ENCODE results near the gene EHBP1.
"Not testable (repeated sequence)": the region's sequence is repeated elsewhere in the genome, so short reads cannot be mapped to it uniquely, and the experiment has no call there.

Gene EHBP1

DNA sequence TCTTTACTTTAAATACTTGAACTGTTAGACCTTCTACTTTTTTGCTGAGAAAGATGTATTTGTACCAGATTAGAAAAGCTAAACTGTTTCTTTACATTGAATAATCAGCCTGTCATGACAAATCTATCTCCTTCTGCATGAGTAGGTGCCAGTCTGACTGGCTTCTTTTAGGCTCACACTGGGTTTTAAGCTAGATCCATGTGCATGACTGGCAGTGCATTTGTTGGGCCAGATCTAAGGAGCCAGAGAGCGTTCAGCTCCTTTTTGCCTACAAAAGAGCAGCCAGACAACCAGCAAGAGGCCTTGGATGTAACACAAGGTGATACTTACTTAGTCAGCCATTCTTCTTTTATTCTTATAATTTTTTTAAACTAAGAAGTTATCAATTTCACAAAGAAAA is 263.2 kb downstream of the EHBP1 start:
- DNase-seq = no peak

DNA sequence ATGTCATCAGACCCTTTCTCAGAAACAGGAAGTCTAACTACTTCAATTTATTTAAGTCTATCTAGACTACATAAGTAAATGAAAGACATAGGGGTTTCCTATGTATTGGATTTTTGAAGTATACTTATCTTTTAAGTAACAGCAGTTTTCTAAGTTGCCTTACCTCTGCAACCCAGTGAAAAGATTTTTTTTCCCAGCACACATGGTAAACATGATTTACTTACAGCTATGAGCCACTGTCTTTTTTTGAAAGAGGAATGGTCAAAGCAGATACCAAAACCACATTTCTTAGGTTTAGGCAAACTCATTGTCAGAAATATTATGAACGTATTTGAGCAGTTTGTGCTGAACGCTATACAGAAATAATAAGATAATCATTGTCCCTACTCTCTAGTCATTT is 266.4 kb downstream of the EHBP1 start:
- no peak for DNase-seq

DNA sequence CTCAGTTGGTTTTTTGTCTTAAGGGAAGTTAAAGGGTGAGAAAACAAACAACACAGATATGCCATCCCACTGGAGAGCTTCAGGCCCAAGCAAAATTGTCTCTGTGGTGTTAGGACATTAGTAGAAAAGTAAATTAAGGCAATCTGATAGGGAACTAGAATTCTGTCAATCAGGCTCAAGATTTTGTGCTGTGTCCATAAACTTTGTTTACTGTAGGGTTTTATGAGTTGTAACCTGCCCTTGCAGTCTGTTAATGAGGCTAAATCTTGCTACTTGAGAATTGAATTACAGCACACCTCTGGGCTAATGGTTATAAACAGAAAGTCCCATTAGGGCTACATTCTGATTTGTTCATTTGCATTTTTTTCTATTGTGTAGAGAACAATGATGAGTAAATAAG is 267.1 kb downstream of the EHBP1 start:
- no peak for DNase-seq

DNA sequence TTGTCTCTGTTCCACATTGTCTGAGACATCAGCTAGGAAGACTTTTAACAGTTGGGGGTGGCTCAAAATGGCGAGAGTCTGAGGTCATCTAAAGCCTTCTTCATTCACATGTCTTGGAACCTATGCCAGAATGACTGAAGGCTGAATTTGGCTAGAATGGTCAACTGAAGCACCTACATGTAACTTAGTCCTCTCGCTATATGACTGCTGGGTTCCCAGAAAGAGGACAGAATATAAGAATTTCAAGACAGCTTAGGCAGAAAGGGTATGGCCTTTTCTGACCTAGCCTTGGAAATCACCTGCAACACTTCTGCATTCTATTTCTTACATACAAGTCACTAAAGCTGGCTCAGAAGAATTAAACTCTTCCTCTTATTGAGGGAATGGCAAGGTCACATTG is 269.5 kb downstream of the EHBP1 start:
- no peak for DNase-seq

DNA sequence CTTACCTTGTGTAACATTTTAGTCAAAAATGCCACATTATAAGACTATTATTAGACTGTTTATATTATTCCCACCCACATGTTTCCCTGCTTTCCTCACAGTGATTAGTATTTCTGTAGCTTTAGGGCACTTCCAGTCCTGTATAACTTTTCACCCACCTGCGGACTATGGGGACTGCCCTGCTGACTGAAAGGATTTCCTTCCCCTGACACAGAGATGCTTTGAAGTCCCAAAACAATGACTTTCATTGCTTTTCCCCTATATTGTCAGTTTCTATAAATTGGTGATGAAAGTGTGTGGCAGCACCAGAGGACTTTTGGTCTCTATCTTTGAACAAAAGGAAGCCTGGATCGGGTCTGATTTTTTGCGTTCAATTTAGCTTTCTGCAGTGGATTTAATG is 286.1 kb downstream of the EHBP1 start:
- DNase-seq = no peak

DNA sequence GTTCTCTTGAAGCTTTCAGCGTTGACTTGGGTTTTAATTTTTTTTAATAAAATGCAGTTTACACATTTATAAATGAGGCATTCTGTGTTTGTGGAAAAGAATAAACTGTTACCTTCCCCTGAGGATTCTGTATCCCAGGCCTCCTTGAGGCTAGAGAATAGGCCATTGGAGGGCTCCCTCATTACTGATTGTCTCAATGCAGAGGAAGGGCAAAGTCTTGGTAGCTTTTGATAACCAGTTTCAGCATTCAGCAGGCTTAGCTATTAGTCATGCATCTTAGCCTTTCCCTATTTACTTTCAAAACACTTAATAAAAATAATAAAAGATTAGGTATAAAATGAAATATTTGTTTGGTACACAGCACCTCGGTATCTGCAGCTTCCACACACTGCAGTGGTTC is 287.0 kb downstream of the EHBP1 start:
- no peak for DNase-seq

DNA sequence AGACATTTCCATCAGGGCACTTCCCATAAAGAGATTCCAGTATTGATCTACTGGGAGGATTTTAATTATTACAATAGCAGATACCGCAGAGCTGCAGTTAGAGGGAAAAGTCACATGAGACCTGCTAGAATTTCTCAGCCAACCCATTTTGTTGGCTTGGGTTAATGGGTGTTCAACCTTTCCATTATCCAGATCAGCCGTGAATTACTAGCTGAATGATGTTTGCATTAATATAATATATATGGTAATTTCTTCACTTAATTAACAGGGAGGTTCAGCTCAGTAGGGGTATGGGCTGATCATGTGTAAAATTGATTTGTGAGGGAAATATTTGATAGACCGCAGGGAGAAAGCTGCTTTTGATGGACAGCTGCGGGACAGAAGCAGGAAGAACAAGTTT is 288.7 kb downstream of the EHBP1 start:
- no peak for DNase-seq

DNA sequence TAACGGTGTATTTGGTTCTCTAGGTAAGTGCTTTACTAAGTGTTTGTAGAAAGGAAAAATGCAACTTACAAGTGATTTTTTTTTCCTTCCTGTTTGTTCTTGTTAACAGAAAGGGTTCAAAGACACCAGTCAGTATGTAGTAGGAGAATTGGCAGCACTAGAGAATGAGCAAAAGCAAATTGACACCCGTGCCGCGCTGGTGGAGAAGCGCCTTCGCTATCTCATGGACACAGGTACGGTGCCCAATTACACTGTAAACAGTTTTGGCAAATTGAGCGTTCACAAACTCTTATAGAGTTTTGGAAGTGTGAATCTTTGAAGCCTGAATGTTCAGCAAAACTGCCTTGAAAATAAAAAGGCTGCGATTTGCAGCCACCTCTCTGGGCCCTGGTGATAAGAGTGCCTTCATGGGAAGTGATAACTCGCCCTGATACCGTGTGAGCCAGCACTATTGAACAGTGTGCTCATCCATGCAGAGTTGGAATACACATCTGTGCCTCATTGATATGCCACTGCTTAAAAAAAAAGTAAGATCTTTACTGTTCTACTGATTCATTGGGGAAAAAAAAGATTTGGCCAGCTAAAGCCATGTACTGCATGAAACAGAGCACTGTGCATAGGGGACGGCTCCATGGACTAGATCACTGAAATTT is 291.1 kb downstream of the EHBP1 start:
- no peak for DNase-seq

DNA sequence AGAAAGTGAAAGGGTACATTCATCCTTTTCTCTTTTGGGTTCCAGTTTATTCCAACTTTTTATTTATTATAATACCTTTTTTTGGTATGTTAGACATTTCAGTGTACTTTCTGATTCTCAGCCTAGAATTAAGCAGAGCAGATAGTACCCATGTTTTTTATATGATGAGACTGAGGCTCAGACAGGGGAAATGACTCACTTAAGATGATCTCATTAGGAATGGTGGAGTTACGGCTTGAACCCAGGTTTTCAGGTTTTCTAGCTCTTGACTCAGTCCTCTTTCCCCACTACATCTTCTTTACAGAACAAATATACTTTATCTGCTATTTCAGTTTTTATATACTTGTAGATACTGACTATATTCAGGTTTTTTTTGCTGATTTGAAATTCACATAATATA is 293.4 kb downstream of the EHBP1 start:
- DNase-seq = no peak

DNA sequence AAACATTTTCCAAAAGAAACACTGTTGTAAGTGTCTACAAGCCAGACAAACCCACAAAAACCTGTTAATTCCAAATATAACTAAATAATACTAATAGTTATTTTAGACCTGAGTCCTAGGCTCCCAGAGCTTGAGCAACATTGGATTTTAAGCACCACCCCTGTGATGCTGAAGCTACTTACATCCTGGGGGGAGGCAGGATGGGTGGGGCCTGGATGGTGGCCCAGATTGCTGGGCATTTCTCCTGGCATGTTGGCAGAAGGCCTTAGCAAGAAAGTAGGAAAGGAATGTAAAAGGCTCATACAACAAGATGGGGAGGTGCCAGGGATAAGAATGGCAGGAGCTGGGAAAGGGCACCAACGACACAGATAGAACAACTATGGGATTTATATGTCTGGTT is 294.4 kb downstream of the EHBP1 start:
- no peak for DNase-seq

DNA sequence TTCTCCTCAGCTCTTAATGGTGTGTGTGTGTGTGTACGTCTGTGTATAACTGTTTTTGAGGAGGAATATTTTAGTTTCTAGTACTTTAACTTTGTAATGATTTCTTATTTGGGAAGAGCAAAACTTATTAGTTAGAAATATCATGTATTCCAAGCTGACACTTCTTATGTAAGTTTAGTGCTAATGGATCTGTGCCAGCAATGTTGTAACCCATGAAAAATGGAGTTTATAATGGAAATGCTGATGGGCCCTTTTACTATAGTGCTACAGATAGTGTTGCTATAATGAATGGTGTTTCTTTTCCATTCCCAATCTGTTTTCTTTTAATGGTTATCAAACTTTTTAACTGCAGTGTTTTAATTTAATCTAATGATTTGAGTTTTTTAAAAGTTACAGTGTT is 295.3 kb downstream of the EHBP1 start:
- no peak for DNase-seq

DNA sequence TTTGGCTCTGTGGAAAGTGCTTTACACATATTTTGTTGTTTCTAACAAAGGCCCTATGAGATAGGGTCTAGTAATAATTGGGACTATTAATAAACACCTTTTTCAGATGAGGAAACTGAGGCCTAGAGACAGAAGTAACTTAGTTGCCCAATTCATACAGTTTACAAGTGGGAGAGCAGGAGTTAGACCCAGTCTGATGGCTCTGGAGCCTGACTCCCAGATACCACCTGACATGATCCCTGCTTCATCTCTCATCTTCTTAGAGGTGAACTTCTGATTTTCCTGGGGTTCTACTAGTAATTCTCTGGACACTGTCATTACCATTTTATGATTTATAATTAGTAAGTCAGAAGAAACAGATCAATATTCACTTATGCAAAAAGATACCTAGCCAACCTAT is 296.1 kb downstream of the EHBP1 start:
- DNase-seq = no peak

DNA sequence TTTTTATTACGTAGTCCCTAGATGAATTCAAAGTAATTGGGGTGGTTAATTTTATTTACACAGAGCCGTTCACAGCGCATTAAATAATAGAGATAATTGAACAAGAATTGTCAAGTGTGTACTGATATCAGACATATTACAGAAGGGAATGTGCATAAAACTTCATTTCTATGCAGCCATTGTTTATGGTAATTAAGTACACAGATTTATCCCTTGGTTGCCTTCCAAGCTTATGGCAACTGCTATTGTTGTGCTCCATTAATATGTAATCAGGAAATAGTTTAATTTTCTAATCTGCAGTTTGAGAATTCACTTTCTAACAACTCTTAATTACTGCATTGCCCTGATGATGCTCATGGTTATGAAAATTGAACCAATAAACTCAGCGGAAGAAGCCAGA is 297.8 kb downstream of the EHBP1 start:
- no peak for DNase-seq

DNA sequence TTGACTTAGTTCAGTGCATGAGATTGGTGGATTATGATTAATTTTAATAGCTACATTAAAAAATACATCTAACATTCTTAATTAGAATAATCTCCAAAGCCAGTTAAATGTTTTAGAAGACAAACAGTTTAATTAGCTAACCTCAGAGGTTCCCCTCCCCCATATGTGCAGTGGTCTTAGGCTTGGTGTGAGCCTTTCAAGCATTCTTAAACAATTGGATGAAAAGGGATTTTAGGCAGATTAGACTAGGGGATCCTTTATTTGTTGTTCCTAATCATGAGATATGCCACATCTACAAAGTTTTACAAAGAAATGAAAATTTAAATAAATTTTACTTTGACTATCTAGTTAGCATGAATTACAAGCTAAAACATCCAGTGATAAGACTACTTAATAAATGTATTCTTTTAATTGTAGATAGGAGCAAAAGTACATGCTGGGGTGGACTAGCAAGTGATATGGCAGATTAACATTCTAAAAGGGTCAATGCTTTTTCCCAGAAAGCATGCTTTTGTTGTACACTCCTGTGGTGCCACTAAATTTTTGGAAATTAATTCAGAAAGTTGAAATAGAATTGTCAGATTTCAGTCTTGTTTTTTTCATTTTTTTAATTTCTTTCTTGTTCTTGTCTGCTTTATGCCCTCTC is 302.4 kb downstream of the EHBP1 start:
- no peak for DNase-seq

DNA sequence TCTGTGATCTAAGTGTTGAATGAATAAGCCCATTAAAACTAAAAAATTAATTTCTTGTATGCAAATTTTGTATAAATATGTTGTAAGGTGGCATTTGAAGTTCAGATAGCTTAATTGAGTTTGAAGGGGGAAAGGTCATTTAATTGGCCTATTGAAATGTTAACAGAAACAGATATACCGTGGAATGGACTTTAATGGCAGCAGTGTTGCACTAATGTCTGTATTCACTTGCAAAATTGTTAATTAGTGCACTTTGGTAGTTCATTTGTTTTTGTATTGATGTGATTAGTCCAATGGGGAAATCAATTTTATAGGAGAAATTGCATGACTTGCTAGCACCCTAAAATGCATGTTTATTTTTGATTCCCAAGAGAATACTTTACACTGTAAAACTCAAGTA is 303.3 kb downstream of the EHBP1 start:
- no peak for DNase-seq

DNA sequence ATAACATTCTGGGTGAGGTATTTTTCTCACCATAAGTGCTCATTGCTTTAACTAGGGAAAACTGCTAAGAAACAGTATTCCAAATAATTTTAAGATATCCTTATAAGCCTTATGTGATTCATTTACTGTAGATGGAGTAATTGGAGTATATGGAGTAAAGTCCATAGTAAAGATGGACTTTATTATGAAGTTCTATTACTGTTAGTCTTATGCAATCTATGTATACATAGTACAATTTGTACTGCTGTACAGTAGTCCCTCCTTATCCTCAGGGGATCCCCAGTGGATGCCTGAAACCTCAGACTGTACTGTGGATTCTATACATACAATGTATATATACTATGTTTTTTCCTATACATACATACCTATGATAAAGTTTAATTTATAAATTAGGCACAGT is 304.0 kb downstream of the EHBP1 start:
- no peak for DNase-seq

DNA sequence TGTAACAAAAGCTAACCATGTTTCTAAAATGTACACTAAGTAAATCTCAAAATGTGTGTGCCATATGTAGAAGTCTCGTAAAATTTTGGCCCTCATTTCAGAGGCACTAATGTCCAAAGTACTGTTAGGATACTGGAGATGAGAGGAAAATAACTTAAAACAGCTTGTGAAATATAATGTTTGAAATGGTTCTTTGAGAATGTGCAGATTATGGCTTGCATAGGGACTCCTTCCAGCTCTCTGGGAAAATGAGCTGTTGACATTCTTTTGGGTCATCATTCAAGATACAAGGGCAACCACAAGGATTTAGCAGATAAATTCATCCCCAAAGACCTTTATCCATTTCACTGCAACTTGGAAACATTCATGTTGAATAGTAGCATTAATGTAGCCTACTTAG is 307.0 kb downstream of the EHBP1 start:
- no peak for DNase-seq

DNA sequence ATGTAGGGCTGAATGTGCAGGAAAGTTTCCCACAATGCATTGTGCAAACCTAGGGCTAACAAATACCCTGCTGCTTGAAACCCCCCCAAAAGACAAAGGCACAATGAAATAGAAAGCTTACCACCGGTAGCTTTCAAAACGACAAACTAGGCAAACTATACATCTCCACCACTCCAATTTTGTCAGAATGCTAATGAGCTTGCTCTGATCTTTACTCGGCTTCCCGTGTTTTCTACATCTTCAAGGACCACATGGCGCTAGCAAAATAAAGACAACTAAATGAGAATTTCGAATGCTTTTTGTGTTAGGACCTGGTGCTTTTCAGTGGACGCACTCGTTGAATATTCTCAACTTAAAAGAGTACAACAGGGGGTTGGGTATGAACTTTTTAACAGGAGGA is 307.9 kb downstream of the EHBP1 start:
- DNase-seq = no peak

DNA sequence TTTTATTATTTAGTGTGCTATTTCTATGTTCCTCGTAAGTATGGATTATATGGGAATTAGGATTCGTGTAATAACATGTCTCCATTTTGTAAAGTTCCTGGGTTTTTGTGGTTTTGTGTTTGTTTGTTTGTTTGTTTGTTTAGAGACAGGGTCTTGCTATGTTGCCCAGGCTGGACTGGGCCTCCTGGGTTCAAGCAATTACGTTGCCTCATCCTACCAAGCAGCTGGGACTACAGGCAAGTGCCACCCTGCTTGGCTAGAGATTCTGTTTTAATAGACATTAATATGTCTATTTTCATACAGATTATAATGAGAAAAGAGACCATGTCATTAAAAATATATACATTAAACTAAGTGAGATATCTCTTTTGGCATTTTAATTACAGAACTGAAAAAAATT is 309.9 kb downstream of the EHBP1 start:
- no peak for DNase-seq

DNA sequence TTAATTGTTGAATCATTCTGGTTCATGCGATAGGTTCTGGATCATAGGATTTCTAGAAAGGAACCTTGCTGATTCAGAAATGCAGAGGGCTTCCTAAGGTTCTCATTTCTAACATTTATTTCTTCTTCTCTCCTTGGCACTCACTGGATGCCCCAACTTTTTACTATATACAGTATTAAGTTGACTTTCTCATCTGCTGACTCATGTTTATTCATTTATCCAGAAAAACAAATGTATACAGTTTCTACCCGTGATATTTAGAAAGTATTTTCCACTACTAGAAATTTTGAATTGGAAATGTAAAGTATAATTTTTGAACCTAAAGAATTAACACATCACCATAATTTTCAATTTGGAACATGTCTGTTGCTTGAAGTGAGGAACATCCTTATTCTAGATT is 312.9 kb downstream of the EHBP1 start:
- DNase-seq = no peak

DNA sequence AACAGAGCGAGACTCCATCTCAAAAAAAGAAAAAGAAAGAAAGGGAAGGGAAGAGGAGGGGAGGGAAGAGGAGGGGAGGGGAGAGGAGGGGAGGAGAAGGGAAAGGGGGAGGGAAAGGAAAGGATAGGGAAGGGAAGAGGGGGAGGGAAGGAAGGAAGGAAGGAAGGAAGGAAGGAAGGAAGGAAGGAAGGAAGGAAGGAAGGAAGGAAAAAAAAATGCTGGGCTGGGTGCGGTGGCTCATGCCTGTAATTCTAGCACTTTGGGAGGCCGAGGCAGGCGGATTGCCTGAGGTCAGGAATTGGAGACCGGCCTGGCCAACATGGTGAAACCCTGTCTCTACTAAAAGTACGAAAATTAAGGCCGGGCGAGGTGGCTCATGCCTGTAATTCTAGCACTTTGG is 314.2 kb downstream of the EHBP1 start:
- DNase-seq = not testable (repeated sequence)

DNA sequence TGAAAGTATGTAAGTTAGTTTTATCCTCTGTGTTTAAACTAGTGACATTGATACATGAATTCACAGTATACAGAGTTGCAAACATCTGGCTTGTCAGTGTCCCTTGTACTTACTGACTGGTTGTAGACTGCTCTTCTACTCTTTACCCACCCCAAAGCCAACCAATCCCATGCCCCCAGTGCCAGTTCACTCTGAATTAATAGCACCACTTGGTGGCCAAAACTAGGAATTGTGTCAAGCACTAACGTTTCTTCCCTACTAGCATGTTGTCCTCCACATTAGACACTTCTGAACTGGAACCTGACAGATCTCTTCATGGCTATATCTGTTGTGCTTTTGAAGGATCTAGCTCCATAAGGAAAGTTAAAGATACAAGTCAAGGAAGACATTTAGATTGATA is 317.9 kb downstream of the EHBP1 start:
- peak; percentile 13 for DNase-seq

DNA sequence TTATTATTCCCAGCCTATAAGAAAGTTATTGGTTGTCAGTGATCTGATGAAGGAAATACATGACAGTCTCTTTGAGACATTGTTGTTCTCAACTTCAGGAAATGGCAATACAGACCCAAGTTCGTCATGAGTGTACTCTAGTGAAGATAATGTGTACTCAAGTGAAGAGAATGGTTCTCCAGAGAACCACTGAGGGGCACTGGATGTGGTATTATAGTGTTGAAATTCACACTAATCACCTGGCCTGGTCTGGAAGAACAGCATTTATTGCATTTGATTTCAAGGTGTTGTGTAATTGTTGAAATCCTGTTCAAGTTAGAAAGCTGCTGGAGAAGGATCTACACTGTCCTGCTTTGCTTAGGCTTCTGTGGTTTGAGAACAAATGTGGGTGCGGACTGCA is 321.7 kb downstream of the EHBP1 start:
- no peak for DNase-seq

DNA sequence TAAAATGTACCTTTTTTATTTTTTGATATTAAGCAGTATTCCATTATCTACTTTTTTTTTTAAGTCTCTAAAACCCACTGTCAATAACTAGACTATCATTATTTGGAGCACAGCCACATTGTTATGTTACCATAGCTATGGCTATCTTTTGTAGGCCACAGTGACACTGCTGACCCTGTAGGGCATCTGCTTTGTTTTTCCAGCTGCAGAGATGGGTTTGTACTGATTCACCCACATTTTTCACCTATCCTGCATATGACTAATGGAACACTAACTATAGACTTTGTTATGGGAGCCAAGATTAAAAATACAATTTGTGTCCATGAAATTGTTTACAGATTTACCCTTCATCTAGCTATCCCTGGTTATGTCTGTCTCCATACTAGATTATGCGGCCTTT is 323.5 kb downstream of the EHBP1 start:
- no peak for DNase-seq

DNA sequence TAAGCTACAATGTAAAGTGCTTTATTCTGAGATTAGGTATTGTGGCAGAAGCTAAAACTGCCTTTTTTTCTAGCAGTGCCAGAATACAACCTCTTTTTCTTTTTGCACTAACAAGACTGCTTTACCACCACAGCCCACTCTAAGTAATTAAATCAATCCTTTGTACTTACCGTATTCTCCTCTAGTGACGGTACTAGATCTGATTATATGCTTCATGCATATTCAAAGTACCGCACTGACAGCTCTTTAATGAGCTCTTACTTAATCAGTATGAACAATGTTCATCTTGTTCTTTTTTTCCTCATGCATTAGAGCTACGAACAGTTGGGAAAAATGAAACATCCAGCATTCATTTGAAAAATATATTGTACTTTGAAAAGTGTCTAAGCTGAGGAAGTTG is 329.0 kb downstream of the EHBP1 start:
- DNase-seq = no peak

All from MV-4-11 (cell line).